Testis (tissue), 3 donors: Measurements from ENCODE around the gene ANO2. TPM values are rescaled to one million over a fixed set of nuclear protein-coding genes. Genes with fewer than 3 reads are reported as not detected.

Experiments used
- DNase-seq: peaks from one replicate; pipeline ENCODE4 v3.0.0-alpha.2; 2019
- H3K27ac ChIP-seq, 2 donors: fragments of 200-600 bp; sonication (generic); one replicate each; pipeline ENCODE4 v1.5.1; 2019
- H3K27me3 ChIP-seq: fragments of 200-600 bp; sonication (generic); one replicate; pipeline ENCODE4 v1.5.1; 2019
- H3K36me3 ChIP-seq: fragments of 200-600 bp; sonication (generic); one replicate; pipeline ENCODE4 v1.5.1; 2017; ENCODE audit warnings: low read depth; ENCODE audit errors: missing control alignments
- H3K4me1 ChIP-seq: fragments of 200-600 bp; sonication (generic); one replicate; pipeline ENCODE4 v1.5.1; 2019
- H3K4me3 ChIP-seq, 2 donors: fragments of 200-600 bp; sonication (generic); one replicate each; pipeline ENCODE4 v1.5.1; 2017 to 2019
- H3K9me3 ChIP-seq: fragments of 200-600 bp; sonication (generic); one replicate; pipeline ENCODE4 v1.5.1; 2017
- CTCF ChIP-seq, 3 experiments: fragments of 450-650 bp in 2 of 3; fragments of 200-600 bp in 1 of 3; sonication (generic) in 1 of 3; IDR thresholded peaks; one replicate each; pipeline ENCODE4 v1.5.1; 2016 to 2019; ENCODE audit warnings: antibody characterized with exemption in 3 of 3, mild to moderate bottlenecking in 2 of 3, moderate library complexity in 1 of 3
- POLR2A ChIP-seq: fragments of 450-650 bp; IDR thresholded peaks from one replicate; pipeline ENCODE4 v1.6.1; 2017; ENCODE audit warnings: antibody characterized with exemption, mild to moderate bottlenecking, moderate library complexity
- WGBS, 2 donors: methylation state at CpG; one replicate each; pipeline ENCODE4 v1.1.5; 2018; 5-methylcytosine and 5-hydroxymethylcytosine counted together
- intact Hi-C: fragments of 100-400 bp; cut with DNase I; formaldehyde crosslinking; loops from one replicate; pipeline ENCODE4 v1.15.1; 2023; ENCODE audit warnings: low total_unique reads
- polyA plus RNA-seq: library from polyadenylated mRNA; stranded (reverse); fragments of 350-450 nt; fragmentation: Illumina TruSeq; extraction: RNeasy Lipid Tissue Mini Kit (QIAGEN cat#74804); gene quantifications from one replicate; pipeline ENCODE4 v1.2.3, GENCODE V29; 2014; ENCODE audit warnings: low read depth, low replicate concordance; ENCODE audit not compliant: insufficient read depth
- total RNA-seq, 2 donors: library from RNA; depleted of rRNA; stranded (reverse); fragments of >200 nt; gene quantifications; one replicate each; pipeline ENCODE4 v1.2.3, GENCODE V29; 2016

The ANO2 gene
- total and polyA plus RNA-seq, 3 donors from 2014 or later: 9.8 to 24.5 (median 24.4) TPM

GRCh38 chr12:5723071-5723470 is 222.0 kb downstream of the ANO2 start:
- Histone ChIP-seq H3K36me3 (no peaks in the 10 kb centered on the region), H3K9me3 (no peaks in the 10 kb centered on the region), H3K27me3 (no peaks in the 10 kb centered on the region), H3K27ac (no peak overlapping the region), H3K4me3 (no peak overlapping the region), H3K4me1 (no peaks in the 10 kb centered on the region)
- intact Hi-C loops: no loop called here
- 83 to 87% methylated on average over 5 of the region's 5 CpGs for WGBS, 2 donors
- TF ChIP-seq POLR2A: no peak
- DNase-seq: no peak

GRCh38 chr12:5720381-5721005 is 224.6 kb downstream of the ANO2 start:
- intact Hi-C loops: no loop called here
- no peak overlapping the region for H3K4me3 ChIP-seq
- no peak for DNase-seq
- no peaks in the 10 kb centered on the region for H3K9me3 ChIP-seq
- H3K27me3 ChIP-seq: no peaks in the 10 kb centered on the region
- TF ChIP-seq CTCF (IDR thresholded peaks at IDR 0.05): no peak
- no peak for TF ChIP-seq POLR2A
- H3K4me1 ChIP-seq: no peaks in the 10 kb centered on the region
- no peaks in the 10 kb centered on the region for H3K36me3 ChIP-seq
- 67 to 82% methylated on average over 7 of the region's 7 CpGs for WGBS, 2 donors
- H3K27ac ChIP-seq: no peak overlapping the region

GRCh38 chr12:5718680-5719079 is 226.4 kb downstream of the ANO2 start:
- no peak for TF ChIP-seq CTCF (IDR thresholded peaks at IDR 0.05)
- no peak for TF ChIP-seq POLR2A
- intact Hi-C loops: no loop called here
- Histone ChIP-seq H3K27ac (no peak overlapping the region), H3K9me3 (no peaks in the 10 kb centered on the region), H3K4me1 (no peaks in the 10 kb centered on the region), H3K27me3 (no peaks in the 10 kb centered on the region), H3K4me3 (no peak overlapping the region), H3K36me3 (no peaks in the 10 kb centered on the region)
- no peak for DNase-seq
- WGBS, 2 donors: 59 to 69% methylated on average over 6 of the region's 6 CpGs

- Histone ChIP-seq H3K9me3 (no peaks in the 10 kb centered on the region), H3K36me3 (no peaks in the 10 kb centered on the region), H3K4me3 (no peak overlapping the region), H3K27ac (no peak overlapping the region), H3K4me1 (no peaks in the 10 kb centered on the region), H3K27me3 (no peaks in the 10 kb centered on the region)
- 78 to 89% methylated on average over 5 of the region's 5 CpGs for WGBS, 2 donors
- no peak for DNase-seq
- TF ChIP-seq POLR2A (no peak), CTCF (IDR thresholded peaks at IDR 0.05) (no peak)
- intact Hi-C loops: no loop called here
Observed at GRCh38 chr12:5718073-5718472, 227.0 kb downstream of the ANO2 start.

GRCh38 chr12:5716976-5717375 is 228.1 kb downstream of the ANO2 start:
- WGBS, 2 donors: 87 to 88% methylated on average over 3 of the region's 3 CpGs
- Histone ChIP-seq H3K4me1 (no peaks in the 10 kb centered on the region), H3K4me3 (no peak overlapping the region), H3K36me3 (no peaks in the 10 kb centered on the region), H3K9me3 (no peaks in the 10 kb centered on the region), H3K27me3 (no peaks in the 10 kb centered on the region), H3K27ac (no peak overlapping the region)
- no peak for DNase-seq
- TF ChIP-seq CTCF (IDR thresholded peaks at IDR 0.05): no peak
- no peak for TF ChIP-seq POLR2A
- intact Hi-C loops: no loop called here
